Sigmoid colon (tissue), 7 donors: ENCODE data around the gene NDUFS6. TPM values are rescaled to one million over a fixed set of nuclear protein-coding genes. Genes with fewer than 3 reads are reported as not detected.
"Not testable (repeated sequence)": the region's sequence is repeated elsewhere in the genome, so short reads cannot be mapped to it uniquely, and the experiment has no call there.

Experiments used
- DNase-seq: peaks from one replicate; pipeline ENCODE4 v3.0.0-alpha.2; 2019
- H3K27ac ChIP-seq, 4 donors: fragments of 200-600 bp; sonication (generic); one replicate each; pipeline ENCODE4 v1.5.1; 2016 to 2019; ENCODE audit warnings: mild to moderate bottlenecking in 1 of 4
- H3K27me3 ChIP-seq, 3 donors: fragments of 200-600 bp; sonication (generic); one replicate each; pipeline ENCODE4 v1.5.1; 2019; ENCODE audit warnings: mild to moderate bottlenecking in 1 of 3
- H3K36me3 ChIP-seq, 4 donors: fragments of 200-600 bp; sonication (generic); one replicate each; pipeline ENCODE4 v1.5.1; 2016 to 2019
- H3K4me1 ChIP-seq, 4 donors: fragments of 200-600 bp; sonication (generic); one replicate each; pipeline ENCODE4 v1.5.1; 2017 to 2019
- H3K4me3 ChIP-seq, 4 donors: fragments of 200-600 bp; sonication (generic); one replicate each; pipeline ENCODE4 v1.5.1; 2017 to 2019; ENCODE audit warnings: mild to moderate bottlenecking in 2 of 4, moderate library complexity in 1 of 4
- H3K9me3 ChIP-seq, 4 donors: fragments of 200-600 bp in 3 of 4; sonication (generic) in 3 of 4; one replicate each; pipeline versions ENCODE4 v1.5.1 to v1.6.1; 2013 to 2019
- CTCF ChIP-seq, 4 experiments: fragments of 450-650 bp in 3 of 4; fragments of 200-600 bp in 1 of 4; IDR thresholded peaks; one replicate each; pipeline ENCODE4 v1.5.1; 2016 to 2019; ENCODE audit warnings: antibody characterized with exemption in 4 of 4, mild to moderate bottlenecking in 3 of 4, moderate library complexity in 2 of 4
- EP300 ChIP-seq, 4 donors: sonication (generic); formaldehyde crosslinking; IDR thresholded peaks; one replicate each; pipeline ENCODE4 v1.6.1; 2017; ENCODE audit warnings: antibody characterized with exemption in 4 of 4
- POLR2A ChIP-seq, 2 donors: fragments of 450-650 bp; IDR thresholded peaks; one replicate each; pipeline ENCODE4 v1.6.1; 2016; ENCODE audit warnings: antibody characterized with exemption in 2 of 2, mild to moderate bottlenecking in 2 of 2, moderate library complexity in 2 of 2
- POLR2AphosphoS5 ChIP-seq, 4 donors: sonication (generic); formaldehyde crosslinking; IDR thresholded peaks; one replicate each; pipeline ENCODE4 v1.6.1; 2017; ENCODE audit warnings: antibody characterized with exemption in 4 of 4
- WGBS, 2 donors: extraction: QIAGEN DNeasy Blood & Tissue Kit; methylation state at CpG; one replicate each; pipeline ENCODE4 v1.1.7; 2013; 5-methylcytosine and 5-hydroxymethylcytosine counted together
- intact Hi-C: fragments of 100-400 bp; cut with DNase I; formaldehyde crosslinking; loops from one replicate; pipeline ENCODE4 v1.15.1; 2023
- polyA plus RNA-seq, 3 donors: library from polyadenylated mRNA; stranded (reverse); fragments of 200-250 nt; gene quantifications; one replicate each; pipeline ENCODE4 v1.2.3, GENCODE V29; 2013
- total RNA-seq, 4 donors: library from RNA; depleted of rRNA; stranded (reverse); fragments of >200 nt; gene quantifications; one replicate each; pipeline ENCODE4 v1.1.0, GENCODE V29; 2016
- donor health status: healthy with polysubstance abuse.
- donor health status: Bipolar disorder and iron deficiency.
- donor health status: healthy.

The NDUFS6 gene
- total and polyA plus RNA-seq, 7 donors: 34.9 to 156 (median 82.6) TPM

- Histone ChIP-seq H3K4me3 (no peak overlapping the region), H3K9me3 (no peaks in the 10 kb centered on the region), H3K4me1 (no peaks in the 10 kb centered on the region), H3K27me3 (peaks cover 0 to 31% (median 0%) of the 10 kb centered on the region in 3 donors), H3K27ac (no peak overlapping the region), H3K36me3 (no peaks in the 10 kb centered on the region)
- intact Hi-C loops: no loop called here
- 89 to 90% methylated on average over 7 of the region's 7 CpGs for WGBS, 2 donors
- DNase-seq: peak; percentile 14
- TF ChIP-seq EP300 (IDR thresholded peaks at IDR 0.05) (no peak), POLR2A (IDR thresholded peaks at IDR 0.05) (no peak), CTCF (IDR thresholded peaks at IDR 0.05) (no peak), POLR2AphosphoS5 (IDR thresholded peaks at IDR 0.05) (no peak)
Measured at GRCh38 chr5:1788200-1788599, 13.0 kb upstream of the NDUFS6 start.

GRCh38 chr5:1788828-1789227 is 12.4 kb upstream of the NDUFS6 start:
- intact Hi-C loops: no loop called here
- no peak overlapping the region for H3K27ac ChIP-seq
- TF ChIP-seq POLR2AphosphoS5 (IDR thresholded peaks at IDR 0.05): no peak
- TF ChIP-seq EP300 (IDR thresholded peaks at IDR 0.05): no peak
- TF ChIP-seq POLR2A (IDR thresholded peaks at IDR 0.05): no peak
- no peak for TF ChIP-seq CTCF (IDR thresholded peaks at IDR 0.05)
- H3K9me3 ChIP-seq: no peaks in the 10 kb centered on the region
- H3K4me3 ChIP-seq: no peak overlapping the region
- DNase-seq: peak; percentile 30
- no peaks in the 10 kb centered on the region for H3K36me3 ChIP-seq
- 84 to 90% methylated on average over 15 of the region's 15 CpGs for WGBS, 2 donors
- H3K27me3 ChIP-seq: peaks cover 0 to 31% (median 0%) of the 10 kb centered on the region in 3 donors
- no peaks in the 10 kb centered on the region for H3K4me1 ChIP-seq

GRCh38 chr5:1789438-1789833 is 11.8 kb upstream of the NDUFS6 start:
- H3K4me3 ChIP-seq, H3K27ac ChIP-seq, H3K4me1 ChIP-seq, H3K36me3 ChIP-seq, H3K9me3 ChIP-seq, intact Hi-C loops: not testable (repeated sequence)
- 77 to 85% methylated on average over 3 of the region's 3 CpGs for WGBS, 2 donors
- peak; percentile 34 for DNase-seq
- peaks cover 0 to 28% (median 0%) of the 10 kb centered on the region in 3 donors for H3K27me3 ChIP-seq

- no peaks in the 10 kb centered on the region for H3K36me3 ChIP-seq
- intact Hi-C loops: no loop called here
- no peaks in the 10 kb centered on the region for H3K9me3 ChIP-seq
- H3K27ac ChIP-seq: no peak overlapping the region
- no peak for TF ChIP-seq POLR2AphosphoS5 (IDR thresholded peaks at IDR 0.05)
- no peak for TF ChIP-seq POLR2A (IDR thresholded peaks at IDR 0.05)
- TF ChIP-seq EP300 (IDR thresholded peaks at IDR 0.05): no peak
- no peak for TF ChIP-seq CTCF (IDR thresholded peaks at IDR 0.05)
- WGBS, 2 donors: 49 to 52% methylated on average over 10 of the region's 10 CpGs
- peaks cover 0 to 23% (median 0%) of the 10 kb centered on the region in 3 donors for H3K27me3 ChIP-seq
- H3K4me3 ChIP-seq: no peak overlapping the region
- H3K4me1 ChIP-seq: no peaks in the 10 kb centered on the region
- DNase-seq: peak; percentile 46
Measured at GRCh38 chr5:1789834-1790471, 11.3 kb upstream of the NDUFS6 start.

- DNase-seq: peak; percentile 17
- intact Hi-C loops: no loop called here
Measured at GRCh38 chr5:1791176-1791575, 10.0 kb upstream of the NDUFS6 start.

More at GRCh38 chr5:1791176-1791575, 10.0 kb upstream of the NDUFS6 start:
- no peak overlapping the region for H3K27ac ChIP-seq
- no peaks in the 10 kb centered on the region for H3K36me3 ChIP-seq
- no peaks in the 10 kb centered on the region for H3K9me3 ChIP-seq
- no peaks in the 10 kb centered on the region for H3K4me1 ChIP-seq
- no peak overlapping the region for H3K4me3 ChIP-seq
- WGBS, 2 donors: 84 to 86% methylated on average over 3 of the region's 3 CpGs
- peaks cover 0 to 16% (median 0%) of the 10 kb centered on the region in 3 donors for H3K27me3 ChIP-seq
- no peak for TF ChIP-seq POLR2A (IDR thresholded peaks at IDR 0.05)
- no peak for TF ChIP-seq POLR2AphosphoS5 (IDR thresholded peaks at IDR 0.05)
- no peak for TF ChIP-seq EP300 (IDR thresholded peaks at IDR 0.05)
- no peak for TF ChIP-seq CTCF (IDR thresholded peaks at IDR 0.05)
